Liver (tissue), 3 donors: ENCODE data around the gene CYB561D2.

Experiments used
- ATF3 ChIP-seq: IDR thresholded peaks from 2 replicates; pipeline ENCODE4 v1.6.1; 2016; ENCODE audit warnings: antibody characterized with exemption
- CTCF ChIP-seq: fragments of 150-350 bp; IDR thresholded peaks from 2 replicates; pipeline ENCODE4 v1.5.1; 2017; ENCODE audit warnings: improper control_type of control experiment, low read depth, low read length; ENCODE audit not compliant: missing input control
- EGR1 ChIP-seq, 2 donors: IDR thresholded peaks; 2 replicates each; pipeline ENCODE4 v1.6.1; 2016 to 2018; ENCODE audit warnings: antibody characterized with exemption in 2 of 2, low read depth in 2 of 2
- FOXA1 ChIP-seq: IDR thresholded peaks from 2 replicates; pipeline ENCODE4 v1.6.1; 2016; ENCODE audit warnings: antibody characterized with exemption
- GABPA ChIP-seq, 2 donors: IDR thresholded peaks in 1 of 2; conservative IDR thresholded peaks in 1 of 2; 2 replicates each; pipeline ENCODE4 v1.6.1; 2016; ENCODE audit warnings: antibody characterized with exemption in 2 of 2, mild to moderate bottlenecking in 1 of 2, moderate library complexity in 1 of 2
- JUND ChIP-seq, 2 donors: IDR thresholded peaks; 2 replicates each; pipeline ENCODE4 v1.6.1; 2016; ENCODE audit warnings: antibody characterized with exemption in 2 of 2
- MAX ChIP-seq: IDR thresholded peaks from 2 replicates; pipeline ENCODE4 v1.6.1; 2016; ENCODE audit warnings: antibody characterized with exemption
- RAD21 ChIP-seq, 2 donors: IDR thresholded peaks; 2 replicates each; pipeline ENCODE4 v1.6.1; 2016; ENCODE audit warnings: antibody characterized with exemption in 2 of 2, mild to moderate bottlenecking in 2 of 2
- REST ChIP-seq: IDR thresholded peaks from 2 replicates; pipeline ENCODE4 v1.6.1; 2016; ENCODE audit warnings: antibody characterized with exemption, mild to moderate bottlenecking
- RXRA ChIP-seq, 2 donors: IDR thresholded peaks; 2 replicates each; pipeline ENCODE4 v1.6.1; 2017 to 2018; ENCODE audit warnings: antibody characterized with exemption in 2 of 2, mild to moderate bottlenecking in 1 of 2
- YY1 ChIP-seq: IDR thresholded peaks from 2 replicates; pipeline ENCODE4 v1.6.1; 2016; ENCODE audit warnings: antibody characterized with exemption, mild to moderate bottlenecking
- ZBTB33 ChIP-seq: IDR thresholded peaks from 2 replicates; pipeline ENCODE4 v1.6.1; 2016; ENCODE audit warnings: antibody characterized with exemption
- donor health status: healthy.
- donor health status: healthy.

GRCh38 chr3:50401978-50402595 lies 51.4 kb downstream of the CYB561D2 start:
- TF ChIP-seq MAX: no peak
- TF ChIP-seq CTCF: no peak
- TF ChIP-seq REST: no peak
- no peak for TF ChIP-seq GABPA (IDR thresholded peaks at IDR 0.05 in 1 of 2, conservative IDR thresholded peaks at IDR 0.05 in 1 of 2)
- TF ChIP-seq RAD21 (IDR thresholded peaks at IDR 0.05): no peak
- no peak for TF ChIP-seq JUND (IDR thresholded peaks at IDR 0.05)
- no peak for TF ChIP-seq YY1
- no peak for TF ChIP-seq EGR1 (IDR thresholded peaks at IDR 0.05; ENCODE audit: low read depth in 2 of 2)
- TF ChIP-seq RXRA (IDR thresholded peaks at IDR 0.05): no peak
- TF ChIP-seq ATF3: no peak
- no peak for TF ChIP-seq FOXA1
- no peak for TF ChIP-seq ZBTB33
